SK-N-SH (cell line): Measurements from ENCODE around the gene PITHD1.

Source experiments
- CTCF ChIP-seq: fragments of 200-600 bp; sonication (generic); IDR thresholded peaks from 2 replicates; pipeline ENCODE4 v1.6.1; 2017; ENCODE audit warnings: antibody characterized with exemption, mild to moderate bottlenecking, moderate library complexity
- EP300 ChIP-seq, 2 experiments: IDR thresholded peaks; 2 replicates each; pipeline versions ENCODE4 v1.4.0 to v1.6.1; 2012; ENCODE audit warnings: borderline replicate concordance in 1 of 2, low read depth in 1 of 2, low read length in 1 of 2
- POLR2AphosphoS5 ChIP-seq: IDR thresholded peaks from 2 replicates; pipeline ENCODE4 v1.6.1; 2012; ENCODE audit warnings: low read depth, low read length
- RAD21 ChIP-seq: IDR thresholded peaks from 2 replicates; pipeline ENCODE4 v1.6.1; 2012; ENCODE audit warnings: mild to moderate bottlenecking, low read length

- TF ChIP-seq CTCF (no peak), RAD21 (no peak), EP300 (IDR thresholded peaks at IDR 0.05; ENCODE audit: borderline replicate concordance in 1 of 2, low read depth in 1 of 2, low read length in 1 of 2) (no peak), POLR2AphosphoS5 (no peak)
Observed at GRCh38 chr1:23817633-23818032, 39.4 kb downstream of the PITHD1 start.
